Activated CD8-positive, alpha-beta memory T cell treated with anti-CD3 and anti-CD28 coated beads, Interleukin-2, amount 50 U/mL, for 24 hours (primary cell): Measurements from ENCODE around the gene WNT4.

Source experiments
- DNase-seq: peaks from one replicate; pipeline ENCODE4 v3.0.0-alpha.2; 2020; ENCODE audit errors: extremely low read depth

The WNT4 gene

GRCh38 chr1:22163564-22163963 lies 20.7 kb upstream of the WNT4 start:
- no peak for DNase-seq

GRCh38 chr1:22163137-22163536 lies 20.2 kb upstream of the WNT4 start:
- no peak for DNase-seq

GRCh38 chr1:22159891-22160290 lies 17.0 kb upstream of the WNT4 start:
- no peak for DNase-seq

GRCh38 chr1:22158654-22159053 lies 15.8 kb upstream of the WNT4 start:
- no peak for DNase-seq

GRCh38 chr1:22157359-22157966 lies 14.6 kb upstream of the WNT4 start:
- no peak for DNase-seq

GRCh38 chr1:22155517-22155916 lies 12.6 kb upstream of the WNT4 start:
- no peak for DNase-seq

- DNase-seq = no peak
Measured at GRCh38 chr1:22154626-22155025, 11.7 kb upstream of the WNT4 start.

- no peak for DNase-seq
Measured at GRCh38 chr1:22153660-22154437, 11.0 kb upstream of the WNT4 start.

- no peak for DNase-seq
Measured at GRCh38 chr1:22150923-22151322, 8.0 kb upstream of the WNT4 start.

GRCh38 chr1:22142315-22143064 lies 407 bp downstream of the WNT4 start:
- DNase-seq = no peak

- no peak for DNase-seq
Measured at GRCh38 chr1:22141554-22142314, 1.2 kb downstream of the WNT4 start.

- DNase-seq = no peak
Measured at GRCh38 chr1:22140694-22141093, 2.2 kb downstream of the WNT4 start.

- no peak for DNase-seq
Measured at GRCh38 chr1:22139817-22140216, 3.1 kb downstream of the WNT4 start.

- no peak for DNase-seq
Measured at GRCh38 chr1:22139066-22139594, 3.8 kb downstream of the WNT4 start.

GRCh38 chr1:22137004-22137720 lies 5.7 kb downstream of the WNT4 start:
- DNase-seq = no peak

- DNase-seq = no peak
Measured at GRCh38 chr1:22133931-22134324, 9.0 kb downstream of the WNT4 start.

- DNase-seq = no peak
Measured at GRCh38 chr1:22133247-22133930, 9.5 kb downstream of the WNT4 start.

GRCh38 chr1:22132517-22133235 lies 10.2 kb downstream of the WNT4 start:
- no peak for DNase-seq

- DNase-seq = no peak
Measured at GRCh38 chr1:22131875-22132486, 10.9 kb downstream of the WNT4 start.
